Raji (cell line): ENCODE results near the gene HOXC9.

Experiments used
- POLR2A ChIP-seq: IDR thresholded peaks from 2 replicates; pipeline ENCODE4 v1.6.1; 2011; ENCODE audit warnings: low read depth, low read length, control low read depth; ENCODE audit not compliant: insufficient read depth

The HOXC9 gene

GRCh38 chr12:54033980-54034784, 34.2 kb downstream of the HOXC9 start:
- TF ChIP-seq POLR2A = no peak

GRCh38 chr12:54034785-54035310, 34.9 kb downstream of the HOXC9 start:
- no peak for TF ChIP-seq POLR2A

- no peak for TF ChIP-seq POLR2A
Observed at GRCh38 chr12:54035568-54036264, 35.8 kb downstream of the HOXC9 start.

GRCh38 chr12:54036620-54037359, 36.8 kb downstream of the HOXC9 start:
- TF ChIP-seq POLR2A = no peak

- TF ChIP-seq POLR2A = no peak
Observed at GRCh38 chr12:54037360-54038283, 37.7 kb downstream of the HOXC9 start.

GRCh38 chr12:54038284-54038870, 38.4 kb downstream of the HOXC9 start:
- no peak for TF ChIP-seq POLR2A

GRCh38 chr12:54038871-54039414, 39.0 kb downstream of the HOXC9 start:
- no peak for TF ChIP-seq POLR2A

GRCh38 chr12:54039417-54040147, 39.6 kb downstream of the HOXC9 start:
- no peak for TF ChIP-seq POLR2A

- no peak for TF ChIP-seq POLR2A
Observed at GRCh38 chr12:54040148-54040494, 40.2 kb downstream of the HOXC9 start.

- no peak for TF ChIP-seq POLR2A
Observed at GRCh38 chr12:54040648-54041047, 40.7 kb downstream of the HOXC9 start.

GRCh38 chr12:54041097-54041690, 41.2 kb downstream of the HOXC9 start:
- no peak for TF ChIP-seq POLR2A

GRCh38 chr12:54042970-54043853, 43.3 kb downstream of the HOXC9 start:
- TF ChIP-seq POLR2A = no peak

GRCh38 chr12:54044425-54045103, 44.6 kb downstream of the HOXC9 start:
- TF ChIP-seq POLR2A = no peak
